Measurements from ENCODE around the gene FASTK.

FASTK gene

DNA sequence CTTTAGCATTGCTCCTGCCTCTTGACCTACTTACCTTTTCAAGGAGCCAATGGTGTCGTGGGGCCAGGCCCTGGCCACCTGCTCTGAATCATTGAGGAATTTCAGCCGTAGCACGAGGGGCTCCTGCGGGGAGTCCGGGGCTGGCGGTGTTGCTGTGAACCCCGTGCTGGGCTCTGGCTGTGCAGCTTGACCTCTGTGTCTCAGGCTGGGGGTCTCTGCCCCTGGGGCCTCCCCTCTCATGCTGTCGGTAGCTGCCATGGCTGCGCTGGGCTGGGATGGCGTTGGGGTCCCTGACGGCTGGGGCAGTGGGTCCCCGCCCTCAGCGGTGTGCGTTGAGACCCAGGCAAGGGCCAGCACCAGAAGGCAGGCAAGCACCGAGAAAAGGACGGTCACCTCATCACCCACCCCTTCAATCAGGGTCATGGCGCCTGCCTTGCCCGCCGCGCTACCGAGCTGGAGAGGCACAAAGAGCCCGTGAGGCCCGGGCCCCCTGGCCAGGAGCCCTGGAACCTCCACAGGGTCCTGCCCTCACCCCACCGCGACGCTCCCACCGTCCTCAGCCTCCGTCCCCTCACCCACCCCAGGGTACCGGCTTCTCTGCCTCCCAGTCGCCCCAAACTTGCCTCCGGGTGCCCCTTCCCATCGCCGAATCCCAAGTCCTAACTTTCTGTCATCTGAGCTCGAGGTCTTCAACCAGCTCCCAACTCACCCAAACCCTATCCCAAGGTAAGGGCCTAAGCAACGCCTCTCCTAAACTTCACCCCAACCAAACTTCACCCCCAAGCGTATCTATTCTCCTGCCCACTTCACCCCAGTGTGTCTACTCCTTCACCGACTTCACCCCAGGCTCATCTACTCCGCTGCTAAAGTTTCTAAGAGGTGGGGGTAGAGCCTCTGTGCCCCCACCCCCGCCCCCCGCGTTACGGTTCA is 1.8 kb upstream of the FASTK start:
- no peak for TF ChIP-seq CTCF (IDR thresholded peaks at IDR 0.05; ENCODE audit: borderline replicate concordance, control extremely low read depth, extremely low read depth, insufficient read depth, missing control alignments)
- no peak for DNase-seq (ENCODE audit: low spot score)
- in situ Hi-C loops (cut with MboI; ENCODE audit: low sequenced_read_pairs, unreplicated experiment) = no loop called here

- no peak for DNase-seq (ENCODE audit: low spot score)
- in situ Hi-C loops (cut with MboI; ENCODE audit: low sequenced_read_pairs, unreplicated experiment) = no loop called here
- TF ChIP-seq CTCF (IDR thresholded peaks at IDR 0.05; ENCODE audit: borderline replicate concordance, control extremely low read depth, extremely low read depth, insufficient read depth, missing control alignments) = no peak
Measured at GRCh38 chr7:151081170-151082101, 827 bp upstream of the FASTK start.

DNA sequence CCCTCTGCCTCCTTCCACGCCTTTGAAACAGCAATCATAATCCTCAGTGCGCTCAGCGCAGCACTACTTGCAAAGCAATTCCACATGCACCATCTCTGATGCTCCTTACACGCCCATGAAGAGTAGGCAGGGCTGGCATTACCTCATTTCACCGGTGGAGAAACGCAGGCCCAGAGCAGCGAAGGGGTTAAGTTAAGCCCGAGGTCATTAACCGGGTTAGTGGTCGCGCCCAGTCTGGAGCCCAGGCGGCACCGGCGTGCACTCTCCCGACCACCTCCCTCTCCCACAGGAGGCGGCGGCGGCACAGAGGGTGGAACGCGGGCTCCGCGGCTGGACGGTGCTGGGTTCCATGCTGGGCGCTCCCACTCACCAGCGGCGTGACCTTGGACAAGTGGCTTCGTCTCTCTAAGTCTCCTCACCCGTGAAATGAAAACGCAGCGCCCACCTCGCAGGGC is 515 bp downstream of the FASTK start:
- in situ Hi-C loops (cut with MboI; ENCODE audit: low sequenced_read_pairs, unreplicated experiment) = no loop called here
- no peak for DNase-seq (ENCODE audit: low spot score)
- no peak for TF ChIP-seq CTCF (IDR thresholded peaks at IDR 0.05; ENCODE audit: borderline replicate concordance, control extremely low read depth, extremely low read depth, insufficient read depth, missing control alignments)

DNA sequence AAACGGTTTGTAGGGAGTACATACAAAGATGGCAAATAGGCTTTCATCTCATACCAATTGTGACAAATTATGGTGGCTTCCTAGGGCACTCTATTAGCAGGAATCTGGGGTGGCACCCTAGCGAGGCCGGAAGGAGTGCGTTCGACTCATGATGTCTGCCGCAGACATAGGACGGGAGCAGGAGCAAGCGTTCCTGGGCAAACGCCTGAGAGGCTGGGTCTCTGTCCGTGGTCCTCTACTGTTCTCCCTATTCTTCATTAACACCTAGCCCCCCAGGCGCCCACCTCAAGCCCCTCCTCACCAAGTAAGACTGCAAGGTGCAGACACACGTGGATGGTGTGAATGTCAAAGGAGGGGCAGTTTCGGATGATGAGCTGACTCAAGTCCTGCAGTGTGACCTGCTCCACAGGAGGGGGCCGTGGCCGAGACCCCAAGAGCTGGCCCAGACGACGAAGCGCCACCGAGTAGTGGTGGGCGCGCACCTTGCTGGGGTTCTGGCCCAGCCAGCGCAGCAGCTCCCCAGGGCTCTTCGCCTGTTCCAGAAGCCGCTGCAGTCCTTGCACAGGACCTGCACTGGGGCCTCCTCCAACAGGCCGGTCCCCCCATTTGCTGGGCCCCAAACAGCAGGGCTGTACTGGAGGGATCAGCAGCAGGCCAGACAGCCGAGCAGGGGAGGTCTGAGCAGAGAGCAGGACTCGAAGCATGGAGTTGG is 1.3 kb downstream of the FASTK start:
- in situ Hi-C loops (cut with MboI; ENCODE audit: low sequenced_read_pairs, unreplicated experiment) = no loop called here
- TF ChIP-seq CTCF (IDR thresholded peaks at IDR 0.05; ENCODE audit: borderline replicate concordance, control extremely low read depth, extremely low read depth, insufficient read depth, missing control alignments) = no peak
- DNase-seq (ENCODE audit: low spot score) = no peak

DNA sequence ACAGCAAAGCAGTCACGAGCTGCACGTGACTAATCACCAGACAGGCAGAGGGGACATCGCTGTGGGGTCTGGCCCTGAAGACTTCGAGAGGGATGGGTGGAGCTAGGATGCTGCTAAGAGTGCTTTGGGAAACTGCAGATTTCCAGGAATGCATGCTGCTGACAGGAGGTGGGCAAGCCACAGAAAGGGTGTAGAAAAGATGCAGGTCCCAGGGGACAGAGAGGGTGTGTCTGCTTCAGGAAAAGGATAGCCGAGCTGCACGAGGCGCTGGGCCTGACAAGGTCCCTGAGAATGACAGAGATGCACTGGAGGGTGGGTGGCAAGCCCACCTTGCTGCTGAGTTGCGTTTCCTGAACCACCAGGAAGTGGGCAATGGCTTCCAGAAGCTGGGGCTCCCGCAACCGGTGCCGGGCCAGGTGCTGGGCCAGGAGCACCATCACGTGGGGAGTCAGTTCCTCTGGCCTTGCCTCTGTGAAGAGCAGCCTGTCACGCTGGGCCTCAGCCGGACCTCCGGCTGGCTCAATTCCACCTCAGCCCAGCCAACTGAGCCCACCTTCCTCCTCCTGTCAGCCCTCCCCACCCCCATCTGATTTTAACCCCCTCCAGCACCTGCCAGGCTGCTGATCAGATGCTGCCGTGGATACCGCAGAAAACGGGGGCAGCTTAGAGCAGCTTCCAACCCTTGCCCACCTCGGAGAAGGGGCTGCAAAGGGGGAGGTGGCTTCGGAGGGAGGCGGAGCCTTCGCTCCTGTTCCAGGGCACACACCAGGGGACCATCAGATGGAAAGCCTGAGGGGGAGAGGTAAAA is 2.2 kb downstream of the FASTK start:
- in situ Hi-C loops (cut with MboI; ENCODE audit: low sequenced_read_pairs, unreplicated experiment) = no loop called here

More for the DNA sequence above, 2.2 kb downstream of the FASTK start:
- no peak for DNase-seq (ENCODE audit: low spot score)
- TF ChIP-seq CTCF (IDR thresholded peaks at IDR 0.05; ENCODE audit: borderline replicate concordance, control extremely low read depth, extremely low read depth, insufficient read depth, missing control alignments) = no peak

All from GM13976 (cell line).